HG03575 (cell line): ENCODE measurements around the gene S100A4.
"Not testable (repeated sequence)": the region's sequence is repeated elsewhere in the genome, so short reads cannot be mapped to it uniquely, and the experiment has no call there.

ENCODE experiments used
- ATAC-seq: cut with Tn5 transposase; IDR thresholded peaks from one replicate; pipeline ENCODE4 v1.9.1; 2021; ENCODE audit not compliant: unreplicated experiment, insufficient number of reproducible peaks, low FRiP score; ENCODE audit errors: extremely low read depth

S100A4 gene

GRCh38 chr1:153536012-153536670, 9.5 kb downstream of the S100A4 start:
- ATAC-seq, result no peak

GRCh38 chr1:153535242-153536011, 10.2 kb downstream of the S100A4 start, which contains the start of gene S100A6:
TSS of gene S100A6 (minus strand) at chr1:153535991. CDS start at chr1:153535339, 652 bp downstream.
- ATAC-seq, result no peak

DNA sequence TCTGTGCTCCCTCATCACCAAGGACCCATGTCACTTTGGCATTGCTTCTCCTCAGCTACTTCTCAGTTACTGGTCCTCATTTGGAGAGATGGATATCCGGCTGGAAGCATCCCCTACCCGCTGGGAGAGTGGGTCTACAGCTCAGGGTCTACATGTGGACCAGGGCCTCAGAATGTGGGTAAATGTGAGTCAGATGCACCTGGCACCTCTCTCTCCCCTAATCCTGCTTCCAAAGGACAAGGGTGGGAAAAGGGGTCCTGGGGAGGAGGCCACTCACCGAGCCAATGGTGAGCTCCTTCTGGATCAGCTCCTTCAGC, 10.7 kb downstream of the S100A4 start:
- ATAC-seq, result no peak

GRCh38 chr1:153534226-153534924, 11.2 kb downstream of the S100A4 start:
- ATAC-seq, result no peak

DNA sequence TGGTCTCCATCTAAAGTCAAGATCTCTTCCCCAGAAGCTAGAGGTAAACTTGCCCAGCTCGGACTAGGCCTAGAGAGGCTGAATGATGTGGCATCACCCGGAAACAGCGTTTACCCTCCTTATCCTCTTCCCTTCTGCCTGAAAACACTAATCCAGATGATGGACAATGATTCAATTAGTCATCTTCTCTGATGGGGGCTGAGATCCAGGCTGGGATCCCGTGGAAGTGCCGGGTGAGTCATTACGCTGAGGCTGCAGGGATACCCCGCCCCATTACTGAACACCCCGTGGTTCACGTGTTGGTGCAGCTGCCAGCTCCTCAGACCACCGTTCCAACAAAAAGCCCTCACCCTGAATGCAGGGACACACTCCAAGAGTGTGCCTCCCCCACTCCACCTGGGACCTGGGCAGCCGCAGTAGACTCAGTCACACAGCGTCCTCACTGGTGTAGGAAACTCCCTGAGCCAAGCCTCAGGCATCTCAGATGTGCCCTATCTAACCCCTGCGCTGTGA, 11.9 kb downstream of the S100A4 start:
- ATAC-seq, result no peak

DNA sequence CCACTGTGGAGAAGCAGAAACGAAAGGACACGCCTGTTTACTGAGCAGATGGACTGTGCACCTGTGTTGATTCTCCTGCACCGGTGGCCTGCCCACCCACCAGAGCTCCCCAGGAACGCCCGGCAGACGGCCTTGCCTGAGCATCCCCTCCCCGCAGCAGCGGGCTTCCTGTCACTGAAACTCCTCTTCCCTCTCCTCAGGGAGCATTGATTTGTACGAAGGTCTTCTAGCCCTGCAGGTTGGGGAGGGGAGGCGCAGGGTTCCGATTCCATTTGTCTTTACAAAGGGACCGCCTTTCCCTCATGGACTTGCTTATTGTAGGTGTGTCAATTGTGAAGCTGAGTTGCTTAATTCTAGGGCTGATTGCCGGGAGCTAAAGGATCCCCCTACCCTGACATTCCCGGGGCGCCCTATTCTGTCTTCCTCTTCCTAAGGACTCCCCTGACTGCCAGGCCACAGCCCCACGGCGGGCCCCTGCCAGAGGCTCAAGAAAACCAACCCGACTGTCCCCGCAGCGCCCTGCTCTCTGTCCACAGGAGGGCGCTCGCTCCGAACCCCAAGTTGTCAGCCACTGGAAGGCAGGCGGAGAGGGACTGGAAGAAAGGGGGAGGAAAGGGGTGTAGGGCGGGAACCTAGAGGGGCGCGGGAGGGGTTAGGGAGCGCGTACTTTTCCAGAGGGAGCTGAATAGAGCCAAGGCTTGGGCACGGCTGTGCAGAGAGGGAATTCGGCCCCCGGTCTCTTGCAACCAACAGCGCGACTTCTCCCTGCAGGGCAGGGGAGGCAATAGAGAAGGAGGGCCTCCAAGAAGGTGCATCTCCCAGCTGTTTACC, 12.6 kb downstream of the S100A4 start:
- no peak for ATAC-seq

GRCh38 chr1:153532181-153532580, 13.4 kb downstream of the S100A4 start:
- no peak for ATAC-seq

DNA sequence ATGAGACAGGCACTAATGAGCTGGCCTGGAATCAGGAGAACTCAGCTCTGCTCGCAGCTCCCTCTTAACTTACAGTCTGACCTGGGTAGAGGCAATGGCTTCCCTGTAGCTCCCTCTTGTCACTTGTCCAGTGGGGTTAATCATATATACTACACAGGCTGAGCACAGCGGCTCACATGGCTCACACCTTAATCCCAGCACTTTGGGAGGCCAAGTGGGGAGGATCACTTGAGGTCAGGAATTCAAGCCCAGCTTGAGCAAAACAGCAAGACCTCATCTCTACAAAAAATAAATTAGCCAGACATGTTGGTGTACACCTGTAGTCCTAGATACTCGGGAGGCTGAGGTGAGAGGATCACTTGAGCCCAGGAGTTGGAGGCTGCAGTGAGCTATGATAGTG, 14.0 kb downstream of the S100A4 start:
- ATAC-seq, result no peak

- no peak for ATAC-seq
Measured at GRCh38 chr1:153527683-153528040, 17.9 kb downstream of the S100A4 start.

DNA sequence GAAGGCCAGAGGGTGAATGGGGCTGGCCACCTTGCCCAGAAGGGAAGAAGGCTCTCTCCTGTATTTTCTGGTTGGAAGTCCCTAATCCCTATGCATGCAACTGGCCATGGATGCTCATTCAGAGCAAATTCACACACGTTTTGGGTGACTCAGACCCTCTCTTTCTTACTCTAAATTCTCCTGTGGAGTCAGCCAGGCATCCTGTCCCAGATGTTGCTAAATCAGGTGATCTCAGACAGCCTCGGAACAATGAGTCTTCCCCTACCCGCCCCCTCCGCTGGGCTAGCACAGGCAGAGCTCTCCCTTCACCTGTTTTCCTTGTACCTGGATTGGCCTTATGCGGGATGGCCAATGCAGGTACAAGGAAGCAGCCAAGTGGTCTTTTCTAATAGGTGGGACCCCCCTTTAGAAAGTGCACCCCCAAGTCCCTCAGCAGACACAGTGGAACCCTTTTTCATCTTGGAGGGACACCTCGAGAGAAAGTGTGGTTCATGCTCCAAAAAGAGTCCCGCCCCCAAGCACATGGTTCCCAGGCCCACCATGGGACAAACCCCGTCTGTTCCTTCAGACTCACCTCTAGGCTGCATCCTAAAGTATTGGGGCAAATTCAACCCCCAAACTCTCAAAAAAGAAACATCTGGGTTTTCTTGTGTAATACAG, 18.5 kb downstream of the S100A4 start:
- ATAC-seq, result no peak

- no peak for ATAC-seq
Measured at GRCh38 chr1:153526132-153526543, 19.5 kb downstream of the S100A4 start.

- ATAC-seq, result no peak
Measured at GRCh38 chr1:153525088-153525728, 20.4 kb downstream of the S100A4 start.

DNA sequence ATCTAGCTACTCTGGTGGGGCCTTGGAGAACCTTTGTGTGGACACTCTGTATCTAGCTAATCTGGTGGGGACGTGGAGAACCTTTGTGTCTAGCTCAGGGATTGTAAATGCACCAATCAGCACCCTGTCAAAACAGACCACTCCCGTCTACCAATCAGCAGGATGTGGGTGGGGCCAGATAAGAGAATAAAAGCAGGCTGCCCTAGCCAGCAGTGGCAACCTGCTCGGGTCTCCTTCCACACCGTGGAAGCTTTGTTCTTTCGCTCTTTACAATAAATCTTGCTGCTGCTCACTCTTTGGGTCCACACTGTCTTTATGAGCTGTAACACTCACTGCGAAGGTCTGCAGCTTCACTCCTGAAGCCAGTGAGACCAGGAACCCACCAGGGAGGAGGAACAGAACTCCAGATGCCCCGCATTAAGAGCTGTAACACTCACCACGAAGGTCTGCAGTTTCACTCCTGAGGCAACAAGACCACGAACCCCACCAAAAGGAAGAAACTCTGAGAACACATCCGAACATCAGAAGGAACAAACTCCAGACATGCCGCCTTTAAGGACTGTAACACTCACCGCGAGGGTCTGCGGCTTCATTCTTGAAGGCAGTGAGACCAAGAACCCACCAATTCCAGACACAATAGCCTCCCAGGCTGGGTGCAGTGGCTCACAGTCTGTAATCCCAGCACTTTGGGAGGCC, 23.1 kb downstream of the S100A4 start:
- ATAC-seq, result not testable (repeated sequence)

GRCh38 chr1:153521808-153522207, 23.8 kb downstream of the S100A4 start:
- ATAC-seq, result not testable (repeated sequence)

- ATAC-seq, result no peak
Measured at GRCh38 chr1:153520818-153521476, 24.7 kb downstream of the S100A4 start.

GRCh38 chr1:153520137-153520691, 25.4 kb downstream of the S100A4 start:
- ATAC-seq, result not testable (repeated sequence)

GRCh38 chr1:153519242-153519641, 26.4 kb downstream of the S100A4 start:
- ATAC-seq, result no peak
